Measurements from ENCODE around the gene COLGALT1.
A peak's percentile ranks its signal among the peaks of the same experiment; 100 is the strongest.
"Not testable (repeated sequence)": the region's sequence is repeated elsewhere in the genome, so short reads cannot be mapped to it uniquely, and the experiment has no call there.

COLGALT1 gene

DNA sequence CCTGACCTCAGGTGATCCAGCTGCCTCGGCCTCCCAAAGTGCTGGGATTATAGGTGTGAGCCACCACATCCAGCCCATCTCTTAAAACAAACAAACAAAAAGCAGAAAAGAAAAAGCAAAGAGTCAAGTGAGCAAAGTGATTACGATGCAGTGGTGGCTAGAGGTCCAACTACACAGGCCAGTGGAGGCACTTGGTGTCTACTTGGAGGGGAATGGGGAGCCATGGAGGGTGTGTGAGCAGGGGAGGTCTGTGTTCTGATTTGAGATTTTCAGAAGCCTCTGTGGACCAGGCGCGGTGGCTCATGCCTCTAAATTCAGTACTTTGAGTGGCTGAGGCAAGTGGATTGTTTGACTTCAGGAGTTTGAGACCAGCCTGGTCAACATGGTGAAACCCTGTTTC lies 6.6 kb downstream of the COLGALT1 start:
- DNase-seq (ENCODE audit: low spot score), result no peak

DNA sequence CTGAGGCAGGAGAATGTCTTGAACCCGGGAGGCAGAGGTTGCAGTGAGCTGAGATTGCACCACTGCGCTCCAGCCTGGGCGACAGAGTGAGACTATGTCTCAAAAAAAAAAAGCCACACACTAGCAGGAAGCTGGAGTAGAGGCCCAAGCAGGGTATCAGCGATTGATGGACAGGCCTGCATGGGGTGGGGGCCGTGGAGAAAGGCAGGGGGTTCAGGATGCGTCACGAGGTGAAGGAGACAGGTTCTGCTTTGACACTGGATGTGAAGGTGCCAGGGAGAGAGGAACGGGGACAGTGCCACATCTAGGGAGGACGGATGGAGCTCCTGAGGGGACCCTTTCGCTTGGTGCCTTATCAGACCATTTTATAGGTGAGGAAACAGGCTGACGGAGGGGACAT lies 7.1 kb downstream of the COLGALT1 start:
- no peak for DNase-seq (ENCODE audit: low spot score)

DNA sequence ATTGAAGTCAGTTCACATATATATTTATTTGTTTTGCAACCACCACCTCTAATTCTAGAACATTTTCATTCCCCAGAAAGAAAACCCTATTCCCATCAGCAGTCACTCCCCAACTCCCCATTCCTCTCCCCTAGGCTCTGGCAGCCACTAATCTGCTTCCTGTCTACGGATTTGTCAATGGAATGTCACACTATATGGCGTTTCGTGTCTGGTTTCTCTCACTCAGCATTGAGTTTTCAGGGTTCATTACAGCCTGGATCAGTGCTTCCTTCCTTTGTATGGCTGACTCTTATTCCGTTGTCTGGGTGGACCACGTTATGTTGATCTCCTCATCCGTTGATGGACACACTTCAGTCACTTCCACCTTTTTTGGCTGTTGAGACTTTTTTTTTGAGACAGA lies 9.3 kb downstream of the COLGALT1 start:
- DNase-seq (ENCODE audit: low spot score), result no peak

DNA sequence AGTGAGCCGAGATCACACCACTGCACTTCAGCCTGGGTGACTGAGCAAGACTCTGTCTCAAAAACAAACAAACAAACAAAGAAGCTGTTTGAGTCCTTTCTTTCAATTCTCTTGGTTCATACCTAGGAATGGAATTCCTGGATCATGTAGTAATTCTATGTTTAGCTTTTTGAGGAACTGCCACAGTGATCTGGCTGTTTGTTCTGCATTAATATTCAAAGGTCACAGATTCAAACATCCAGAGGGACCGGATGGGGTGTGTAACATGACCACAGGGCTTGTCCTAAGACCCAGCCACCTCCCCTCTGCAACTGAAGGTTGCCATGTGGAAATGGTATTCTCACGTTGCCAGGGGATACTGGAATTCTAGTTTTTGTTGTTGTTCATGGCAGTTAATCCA lies 10.2 kb downstream of the COLGALT1 start:
- no peak for DNase-seq (ENCODE audit: low spot score)

DNA sequence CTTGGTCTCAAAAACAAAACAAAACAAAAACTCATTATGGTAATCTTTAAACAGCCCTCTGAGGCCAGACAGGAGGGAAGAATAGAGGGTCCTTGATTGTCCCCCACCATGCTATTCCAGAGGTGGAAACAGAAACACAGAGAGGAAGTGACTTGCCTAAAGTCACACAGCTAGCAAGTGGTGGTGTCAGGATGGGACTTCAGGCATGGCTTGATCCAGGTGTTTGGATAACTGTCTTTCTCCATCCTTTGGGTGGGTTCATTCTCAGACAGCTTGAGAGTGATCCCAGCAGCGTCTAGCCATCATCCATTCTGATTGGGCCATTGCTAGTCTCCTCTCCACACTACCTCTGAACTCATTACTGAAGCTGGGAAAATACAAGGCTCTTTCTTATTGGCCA lies 12.5 kb downstream of the COLGALT1 start:
- no peak for DNase-seq (ENCODE audit: low spot score)

DNA sequence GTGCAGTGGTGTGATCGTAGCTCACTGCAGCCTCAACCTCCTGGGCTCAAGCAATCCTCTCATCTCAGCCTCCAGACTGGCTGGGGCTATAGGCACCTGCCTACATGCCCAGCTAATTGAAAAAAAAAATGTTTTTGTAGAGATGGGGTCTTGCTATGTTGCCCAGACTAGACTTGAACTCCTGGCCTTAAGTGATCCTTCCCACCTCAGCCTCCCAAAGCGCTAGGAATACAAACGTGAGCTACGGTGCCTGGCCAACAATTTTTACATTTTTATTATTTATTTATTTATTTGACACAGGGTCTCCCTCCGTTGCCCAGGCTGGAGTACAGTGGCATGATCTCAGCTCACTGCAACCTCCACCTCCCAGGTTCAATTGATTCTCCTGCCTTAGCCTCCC lies 14.8 kb downstream of the COLGALT1 start:
- DNase-seq (ENCODE audit: low spot score), result not testable (repeated sequence)

DNA sequence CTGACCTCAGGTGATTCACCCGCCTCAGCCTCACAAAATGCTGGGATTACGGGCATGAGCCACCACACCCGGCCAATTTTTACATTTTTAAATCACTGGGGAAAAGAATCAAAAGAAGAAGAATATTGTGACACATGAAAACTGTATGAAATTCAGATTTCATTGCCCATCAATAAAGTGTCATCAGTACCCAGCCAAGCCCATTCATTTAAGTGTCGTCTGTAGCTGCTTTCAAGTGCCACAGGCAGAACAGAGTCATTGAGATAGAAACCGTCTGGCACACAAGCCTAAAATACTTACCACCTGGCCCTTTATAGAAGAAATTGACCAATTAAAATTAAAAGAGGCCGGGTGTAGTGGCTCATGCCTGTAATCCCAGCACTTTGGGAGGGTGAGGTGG lies 15.3 kb downstream of the COLGALT1 start:
- no peak for DNase-seq (ENCODE audit: low spot score)

DNA sequence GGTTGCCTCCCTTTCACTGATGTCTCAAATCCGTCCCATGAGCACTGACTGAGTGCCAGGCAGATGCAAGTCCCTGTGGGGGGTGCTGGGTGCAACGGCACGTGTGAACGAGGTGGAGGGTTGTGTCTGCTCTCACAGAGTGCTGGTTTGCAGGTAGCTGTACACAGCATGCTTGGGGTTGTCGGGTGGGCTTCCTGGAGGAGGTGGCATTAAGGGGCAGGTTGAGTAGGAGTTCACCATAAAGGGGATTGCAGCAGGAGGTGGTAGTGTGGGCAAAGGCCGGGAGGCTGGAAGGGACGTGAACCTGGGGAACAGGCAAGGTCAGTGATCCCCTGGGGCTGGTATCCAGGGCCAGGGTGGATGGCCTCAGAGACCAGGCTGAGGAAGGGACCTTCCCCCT lies 17.2 kb downstream of the COLGALT1 start:
- no peak for DNase-seq (ENCODE audit: low spot score)

DNA sequence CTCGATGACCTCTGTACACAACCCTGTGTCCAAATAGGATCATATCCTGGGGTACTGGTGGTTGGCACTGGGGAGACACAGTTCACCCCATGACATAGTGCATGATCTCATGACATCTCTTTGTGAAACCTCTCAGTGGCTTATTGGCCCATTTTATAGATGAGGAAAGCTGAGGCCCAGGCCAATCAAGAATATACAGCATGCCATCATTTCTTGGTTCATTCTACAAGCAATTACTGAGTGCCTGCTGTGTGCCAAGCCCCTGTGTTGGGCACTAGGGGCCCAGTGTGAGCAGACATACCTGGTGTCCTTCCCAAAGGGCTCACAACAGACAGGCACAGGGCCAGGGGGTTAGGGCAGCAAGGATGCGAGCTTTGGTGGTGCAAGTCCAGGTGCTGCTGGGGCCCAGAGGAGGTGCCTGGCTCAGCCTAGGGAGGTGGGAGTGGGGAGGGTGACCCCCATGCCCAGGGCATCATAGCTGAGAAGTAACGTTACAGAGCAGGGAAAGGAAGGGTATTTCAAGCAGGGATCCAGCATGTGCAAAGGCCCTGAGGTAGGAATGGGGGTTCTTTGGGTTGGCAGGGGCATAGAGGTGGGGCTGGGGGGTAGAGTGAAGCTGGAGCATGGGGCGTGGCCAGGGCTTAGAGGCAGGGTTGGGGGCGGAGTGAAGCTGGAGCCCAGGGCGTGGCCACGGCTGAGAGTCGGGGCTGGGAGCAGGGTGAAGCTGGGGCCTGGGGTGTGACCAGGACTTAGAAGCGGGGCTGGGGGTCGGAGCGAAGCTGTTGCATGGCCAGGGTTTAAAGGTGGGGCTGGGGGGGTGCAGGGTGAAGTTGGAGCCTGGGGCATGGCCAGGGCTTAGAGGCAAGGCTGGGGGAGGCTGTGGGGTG lies 20.7 kb downstream of the COLGALT1 start:
- no peak for DNase-seq (ENCODE audit: low spot score)

DNA sequence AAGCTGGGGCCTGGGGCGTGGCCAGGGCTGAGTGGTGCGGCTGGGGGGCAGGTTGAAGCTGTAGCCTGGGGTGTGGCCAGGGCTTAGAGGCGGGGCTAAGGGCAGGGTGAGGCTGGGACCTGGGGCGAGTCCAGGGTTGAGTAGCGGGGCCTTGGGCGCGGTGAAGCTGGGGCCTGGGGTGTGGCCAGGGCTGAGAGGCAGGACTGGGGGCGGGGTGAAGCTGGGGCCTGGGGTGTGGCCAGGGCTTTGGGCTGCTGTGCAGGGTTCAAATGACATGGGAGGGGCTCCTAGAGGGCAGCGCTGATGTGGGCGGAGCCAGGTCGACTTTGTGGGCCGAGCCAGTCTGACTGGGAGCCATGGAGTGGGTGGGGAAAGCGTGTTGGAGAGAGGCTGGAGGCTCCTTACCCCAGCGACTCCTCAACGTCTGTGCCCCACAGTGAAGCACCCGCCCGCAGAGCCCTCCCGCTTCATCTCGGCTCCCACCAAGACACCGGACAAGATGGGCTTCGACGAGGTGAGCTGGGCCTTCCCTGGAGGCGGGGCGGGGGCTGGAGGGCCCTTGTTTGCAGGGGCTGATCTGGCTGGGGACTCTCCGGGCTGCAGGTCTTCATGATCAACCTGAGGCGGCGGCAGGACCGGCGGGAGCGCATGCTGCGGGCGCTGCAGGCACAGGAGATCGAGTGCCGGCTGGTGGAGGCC lies 21.5 kb downstream of the COLGALT1 start:
- peak; percentile 71 for DNase-seq (ENCODE audit: low spot score)

DNA sequence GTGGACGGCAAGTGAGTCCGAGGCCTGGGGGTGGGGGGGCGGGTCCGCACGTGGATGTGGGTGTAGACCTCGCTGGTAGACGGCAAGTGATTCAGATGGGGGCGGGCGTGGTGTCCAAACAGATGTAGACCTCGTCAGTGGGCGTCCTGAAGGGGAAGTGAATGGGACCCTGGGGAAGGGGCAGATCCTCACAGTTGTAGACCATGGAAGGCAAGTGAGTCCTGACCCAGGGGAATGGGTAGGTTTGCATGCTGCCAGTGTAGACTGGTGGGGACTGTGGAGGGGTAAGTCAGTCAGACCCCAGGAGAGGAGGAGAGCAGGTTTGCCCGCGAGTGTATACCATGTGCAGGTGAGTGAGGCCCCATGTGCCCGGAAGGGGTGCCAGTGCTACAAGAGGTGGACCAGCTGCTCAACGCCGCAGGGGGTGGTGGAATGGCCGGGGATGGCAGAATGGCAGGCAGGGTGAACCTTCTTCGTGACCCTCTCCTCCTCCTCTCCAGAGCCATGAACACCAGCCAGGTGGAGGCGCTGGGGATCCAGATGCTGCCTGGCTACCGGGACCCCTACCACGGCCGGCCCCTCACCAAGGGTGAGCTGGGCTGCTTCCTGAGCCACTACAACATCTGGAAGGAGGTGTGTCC lies 22.1 kb downstream of the COLGALT1 start:
- no peak for DNase-seq (ENCODE audit: low spot score)

DNA sequence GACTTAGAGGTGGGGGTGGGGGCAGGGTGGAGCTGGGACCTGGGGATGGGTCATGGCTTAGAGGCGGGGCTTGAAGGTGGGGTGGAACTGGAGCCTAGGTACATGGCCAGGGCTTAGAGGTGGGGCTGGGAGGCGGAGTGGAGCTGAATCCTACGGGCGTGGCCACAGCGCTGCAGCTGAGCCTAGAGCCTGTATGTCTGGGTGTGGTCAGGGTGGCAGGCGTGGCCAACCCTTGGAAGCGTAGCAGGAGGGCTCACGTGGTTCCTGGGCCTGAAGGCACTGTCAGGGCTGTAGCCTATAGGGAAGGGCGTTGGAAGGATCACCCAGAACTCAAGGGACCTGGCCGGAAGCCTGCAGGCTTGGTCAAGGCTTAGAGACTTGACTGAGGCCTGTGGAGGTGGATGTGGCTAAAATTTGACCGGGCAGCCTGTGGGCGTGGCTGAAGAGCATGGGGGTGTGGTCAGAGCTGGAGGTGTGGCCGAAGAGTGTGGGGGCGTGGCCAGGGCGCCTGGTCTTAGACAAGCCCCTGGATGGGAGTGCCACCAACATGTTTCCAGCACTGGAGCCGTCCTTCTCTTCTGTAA lies 24.3 kb downstream of the COLGALT1 start:
- peak; percentile 84 for DNase-seq (ENCODE audit: low spot score)

DNA sequence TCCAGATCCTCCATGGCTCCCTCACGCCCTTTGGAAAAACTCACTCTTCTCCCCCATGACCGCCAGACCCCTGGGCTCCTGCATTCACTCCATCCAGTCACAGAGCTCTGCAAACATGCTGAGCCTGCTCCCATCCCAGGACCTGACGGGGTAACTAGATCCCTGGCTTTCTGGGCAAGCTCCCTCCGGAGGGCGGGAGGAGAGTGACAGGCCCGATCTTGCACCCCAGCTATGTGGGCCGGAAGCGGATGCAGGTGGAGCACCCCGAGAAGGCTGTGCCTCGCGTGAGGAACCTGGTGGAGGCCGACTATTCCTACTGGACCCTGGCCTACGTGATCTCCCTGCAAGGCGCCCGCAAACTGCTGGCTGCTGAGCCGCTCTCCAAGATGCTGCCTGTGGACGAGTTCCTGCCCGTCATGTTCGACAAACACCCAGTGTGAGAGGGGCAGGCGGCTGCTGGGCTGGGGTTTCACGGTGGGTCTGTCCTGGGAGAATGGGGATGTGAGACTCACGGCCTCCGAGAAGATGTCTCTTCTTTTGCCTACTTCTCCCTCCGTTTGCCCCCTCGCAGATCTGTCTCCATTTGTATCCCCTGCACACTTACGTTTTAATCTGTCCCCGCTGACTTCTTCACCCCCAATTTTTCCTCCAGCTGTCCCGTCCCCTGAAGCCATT lies 25.2 kb downstream of the COLGALT1 start:
- peak; percentile 10 for DNase-seq (ENCODE audit: low spot score)

DNA sequence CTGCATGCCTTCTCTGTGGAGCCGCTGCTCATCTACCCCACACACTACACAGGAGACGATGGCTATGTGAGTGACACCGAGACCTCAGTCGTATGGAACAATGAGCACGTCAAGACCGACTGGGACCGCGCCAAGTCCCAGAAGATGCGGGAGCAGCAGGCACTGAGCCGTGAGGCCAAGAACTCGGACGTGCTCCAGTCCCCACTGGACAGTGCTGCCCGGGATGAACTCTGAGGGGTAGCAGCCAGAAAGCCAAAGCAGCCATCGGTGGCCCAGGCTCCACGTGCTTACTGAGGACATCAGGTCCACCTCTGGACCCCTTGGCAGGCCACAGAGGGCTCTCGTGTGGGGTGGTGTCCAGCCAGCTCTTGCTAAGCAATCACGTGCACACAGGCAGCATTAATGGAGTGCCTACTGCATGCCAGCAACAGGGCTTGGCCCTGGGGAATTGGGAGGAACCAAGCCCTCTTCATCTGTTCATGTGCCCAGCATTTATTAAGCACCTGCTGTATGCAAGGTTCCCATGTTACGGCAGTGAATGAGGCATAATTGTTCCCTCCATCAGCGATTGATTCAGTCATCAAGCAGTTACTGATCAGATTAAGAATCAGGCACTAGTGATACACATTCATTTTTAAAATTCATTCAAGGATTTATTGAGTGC lies 25.9 kb downstream of the COLGALT1 start:
- no peak for DNase-seq (ENCODE audit: low spot score)

DNA sequence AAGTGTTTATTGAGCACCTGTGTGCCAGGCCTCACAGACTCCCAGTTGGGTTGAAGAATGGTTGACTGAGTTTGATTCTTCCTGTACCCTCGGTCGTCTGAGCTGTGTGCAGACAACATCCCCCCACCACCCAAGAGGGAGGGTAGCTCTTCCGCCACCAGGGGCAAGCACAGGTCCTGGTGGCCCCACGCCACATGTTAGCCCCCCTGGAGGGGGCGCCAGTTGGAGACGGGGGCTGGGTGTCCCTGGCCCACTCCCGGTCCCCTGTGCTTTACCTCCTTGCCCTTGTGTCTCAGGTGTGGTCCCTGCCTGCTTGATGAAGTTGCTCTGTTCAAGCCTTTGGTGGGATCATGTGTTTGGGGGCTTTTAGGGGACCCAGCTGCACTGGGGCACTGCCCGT lies 27.2 kb downstream of the COLGALT1 start:
- no peak for DNase-seq (ENCODE audit: low spot score)

DNA sequence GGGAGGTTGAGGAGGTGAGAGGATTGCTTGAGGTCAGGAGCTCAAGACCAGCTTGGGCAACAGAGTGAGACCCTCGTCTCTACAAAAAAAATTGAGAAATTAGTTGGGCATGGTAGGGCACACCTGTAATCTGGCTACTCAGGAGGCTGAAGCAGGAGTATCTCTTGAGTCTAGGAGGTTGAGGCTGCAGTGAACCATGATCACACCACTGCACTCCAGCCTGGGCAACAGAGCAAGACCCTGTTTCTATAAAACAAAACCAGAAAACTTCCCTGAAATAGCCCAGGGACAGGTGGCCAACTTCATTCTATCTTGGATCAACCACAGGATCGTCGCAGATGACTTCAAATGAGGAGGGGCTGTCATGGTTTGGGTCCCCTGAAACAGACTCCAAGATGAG lies 28.7 kb downstream of the COLGALT1 start:
- DNase-seq (ENCODE audit: low spot score), result no peak

DNA sequence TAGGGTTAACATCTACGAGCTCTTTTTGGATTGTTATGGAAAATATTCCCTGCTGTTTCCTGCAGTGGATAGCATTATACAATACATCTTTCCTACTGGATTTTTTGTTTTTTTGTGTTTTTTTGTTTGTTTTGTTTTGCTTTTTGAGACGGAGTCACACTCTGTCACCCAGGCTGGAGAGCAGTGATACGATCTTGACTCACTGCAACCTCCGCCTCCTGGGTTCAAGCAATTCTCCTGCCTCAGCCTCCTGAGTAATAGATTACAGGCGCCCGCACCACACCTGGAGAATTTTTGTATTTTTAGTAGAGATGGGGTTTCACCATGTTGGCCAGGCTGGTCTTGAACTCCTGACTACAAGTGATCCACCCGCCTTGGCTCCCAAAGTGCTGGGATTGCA lies 29.9 kb downstream of the COLGALT1 start:
- not testable (repeated sequence) for DNase-seq (ENCODE audit: low spot score)

DNA sequence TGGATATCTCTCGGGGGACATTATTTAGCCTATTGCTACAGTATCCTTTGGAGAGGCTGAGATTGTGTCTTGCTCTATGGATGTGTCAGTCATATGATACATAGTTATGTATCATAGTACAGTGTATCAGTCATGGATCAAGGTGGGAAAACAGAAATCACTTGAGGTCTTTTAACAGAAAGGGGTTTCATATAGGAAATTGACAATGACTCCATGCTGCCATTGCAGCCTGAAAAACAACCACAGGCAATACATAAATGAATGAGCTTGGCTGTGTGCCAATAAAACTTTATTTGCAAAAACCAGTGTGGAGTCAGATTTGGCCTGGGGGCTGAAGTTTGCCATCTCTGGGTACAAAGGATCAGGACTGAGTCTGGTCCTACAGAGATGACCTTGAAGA lies 35.4 kb downstream of the COLGALT1 start:
- no peak for DNase-seq (ENCODE audit: low spot score)

DNA sequence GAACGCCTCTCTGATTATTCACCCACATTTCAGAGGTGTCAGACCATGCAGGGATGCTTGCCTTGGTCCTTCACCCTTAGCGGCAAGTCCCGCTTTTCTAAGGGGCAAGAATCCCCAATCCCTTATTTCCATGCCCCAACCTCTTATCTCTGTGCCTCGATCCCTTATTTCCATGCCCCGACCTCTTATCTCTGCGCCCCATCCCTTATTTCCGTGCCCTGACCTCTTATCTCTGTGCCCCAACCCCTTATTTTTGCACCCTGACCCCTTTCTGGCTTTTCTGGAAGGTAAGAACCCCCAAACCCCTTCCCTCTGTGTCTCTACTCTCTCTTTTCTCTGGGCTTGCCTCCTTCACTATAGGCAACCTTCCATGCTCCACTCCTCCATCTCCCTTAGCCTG lies 38.8 kb downstream of the COLGALT1 start:
- not testable (repeated sequence) for DNase-seq (ENCODE audit: low spot score)

DNA sequence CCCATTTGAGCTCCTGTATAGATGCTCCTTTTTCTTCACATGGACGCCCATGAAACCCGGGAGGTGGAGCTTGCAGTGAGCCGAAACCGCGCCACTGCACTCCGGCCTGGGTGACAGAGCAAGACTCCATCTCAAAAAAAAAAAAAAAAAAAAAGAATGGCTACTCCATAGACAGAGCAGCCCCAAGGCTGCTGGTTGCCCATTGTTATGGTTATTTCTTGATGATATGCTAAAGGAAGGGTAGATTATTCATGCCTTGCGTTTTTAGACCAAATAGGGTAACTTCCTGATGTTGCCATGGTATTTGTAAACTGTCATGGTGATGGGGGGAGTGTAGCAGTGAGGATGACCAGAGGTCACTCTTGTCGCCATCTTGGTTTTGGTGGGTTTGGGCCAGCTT lies 42.6 kb downstream of the COLGALT1 start:
- not testable (repeated sequence) for DNase-seq (ENCODE audit: low spot score)

DNA sequence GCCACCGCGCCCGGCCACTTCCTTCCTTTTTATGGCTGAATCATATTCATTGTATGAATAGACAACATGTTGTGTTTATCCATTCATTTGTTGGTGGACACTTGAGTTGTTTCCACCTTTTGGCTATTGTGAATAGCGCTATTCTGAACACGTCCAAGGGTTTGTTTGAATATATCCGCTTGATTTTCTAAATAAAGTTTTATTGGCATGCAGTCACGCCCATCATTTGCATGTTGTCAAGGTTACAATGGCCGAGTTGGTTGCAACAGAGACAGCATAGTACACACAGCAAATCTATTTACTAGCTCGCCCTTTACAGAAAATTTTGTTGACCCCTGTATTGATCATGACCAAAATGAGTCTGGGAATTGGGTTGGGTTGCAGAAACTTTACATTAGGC lies 43.5 kb downstream of the COLGALT1 start:
- no peak for DNase-seq (ENCODE audit: low spot score)

DNA sequence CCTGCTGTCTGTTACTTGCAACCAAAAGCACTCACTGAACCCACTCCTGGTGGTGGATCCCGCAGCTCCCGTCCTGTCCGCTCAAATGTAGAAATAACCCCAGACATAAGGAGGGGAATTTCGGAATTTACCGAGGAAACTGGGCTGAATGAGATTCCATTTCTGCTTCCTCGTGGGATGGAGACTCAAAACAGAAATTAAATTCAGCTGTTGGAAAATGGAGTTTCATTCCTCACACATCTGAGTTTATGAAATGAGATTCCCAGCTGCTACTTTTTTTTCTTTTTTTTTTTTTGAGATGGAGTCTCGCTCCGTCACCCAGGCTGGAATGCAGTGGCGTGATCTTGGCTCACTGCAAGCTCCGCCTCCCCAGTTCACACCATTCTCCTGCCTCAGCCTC lies 44.3 kb downstream of the COLGALT1 start:
- no peak for DNase-seq (ENCODE audit: low spot score)
